Measurements from ENCODE around the gene USF3.

GRCh38 chr3:113695431-113695785, 1.0 kb downstream of the USF3 start:
- TF ChIP-seq EP300 (conservative IDR thresholded peaks at IDR 0.05; ENCODE audit: poor library complexity, severe bottlenecking) (no peak), CTCF (IDR thresholded peaks at IDR 0.05; ENCODE audit: poor library complexity, severe bottlenecking) (no peak), POLR2AphosphoS5 (IDR thresholded peaks at IDR 0.05) (no peak), EZH2 (IDR thresholded peaks at IDR 0.05; ENCODE audit: borderline replicate concordance, insufficient read depth, low read length, poor library complexity, severe bottlenecking) (no peak), TAF1 (IDR thresholded peaks at IDR 0.05; ENCODE audit: low read depth) (no peak), RAD21 (conservative IDR thresholded peaks at IDR 0.05) (no peak), SMC3 (conservative IDR thresholded peaks at IDR 0.05; ENCODE audit: poor library complexity) (no peak)

Measured in neural cell (in vitro differentiated cells).